Type B pancreatic cell (in vitro differentiated cells): Measurements from ENCODE around the gene POLRMT. TPM values are rescaled to one million over a fixed set of nuclear protein-coding genes. Genes with fewer than 3 reads are reported as not detected.

ENCODE experiments used
- DNase-seq: peaks from one replicate; pipeline ENCODE4 v3.0.0; 2021; ENCODE audit warnings: mixed read lengths; ENCODE audit not compliant: unreplicated experiment; ENCODE audit errors: extremely low spot score
- H3K27ac Mint-ChIP-seq: 2 replicates; pipeline ENCODE4 v1.8.0; 2021; ENCODE audit warnings: mild to moderate bottlenecking, mixed read lengths
- H3K27me3 Mint-ChIP-seq: 2 replicates; pipeline ENCODE4 v1.8.0; 2021; ENCODE audit warnings: mixed read lengths
- H3K36me3 Mint-ChIP-seq: 2 replicates; pipeline ENCODE4 v1.8.0; 2021; ENCODE audit warnings: mixed read lengths
- H3K4me1 Mint-ChIP-seq: one replicate; pipeline ENCODE4 v1.8.0; 2021; ENCODE audit warnings: mixed read lengths; ENCODE audit not compliant: unreplicated experiment
- H3K4me3 Mint-ChIP-seq: 2 replicates; pipeline ENCODE4 v1.8.0; 2021; ENCODE audit warnings: mild to moderate bottlenecking, mixed read lengths
- H3K9me3 Mint-ChIP-seq: 2 replicates; pipeline ENCODE4 v1.8.0; 2021; ENCODE audit warnings: mixed read lengths
- total RNA-seq: library from RNA; stranded (reverse); gene quantifications from 2 replicates; pipeline ENCODE4 v1.2.1, GENCODE V29; 2021; ENCODE audit warnings: low replicate concordance
- TF ChIP-seq, protein P1 (sequence below): fragments of 200-600 bp; sonication (generic); conservative IDR thresholded peaks from 2 replicates; pipeline ENCODE4 v1.5.0; 2021; ENCODE audit warnings: antibody characterized with exemption, mild to moderate bottlenecking

Gene POLRMT
- total RNA-seq, 1 donor from 2014 or later = 59.8 TPM

DNA sequence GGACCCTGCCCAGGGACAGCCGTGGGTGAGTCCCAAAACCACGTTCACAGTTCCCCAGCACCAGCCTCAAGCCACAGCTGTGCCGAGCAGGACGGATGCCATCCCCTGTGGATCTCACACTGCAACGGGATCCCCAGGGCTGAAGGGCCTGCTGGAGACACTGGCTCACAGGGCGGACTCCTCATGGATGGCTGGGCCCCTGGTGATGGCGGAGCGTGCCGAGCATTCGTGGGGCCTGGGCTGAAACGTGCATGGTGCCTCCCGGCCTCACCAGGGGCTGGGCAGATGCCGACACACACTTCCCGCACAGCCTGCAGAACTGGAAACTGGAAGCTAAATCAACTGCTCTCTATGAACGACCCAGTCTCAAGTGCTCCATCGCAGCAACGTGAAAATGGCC is 20.1 kb upstream of the POLRMT start:
- H3K27ac Mint-ChIP-seq = no peak overlapping the region
- H3K9me3 Mint-ChIP-seq = no peaks in the 10 kb centered on the region
- H3K27me3 Mint-ChIP-seq = no peaks in the 10 kb centered on the region
- no peak overlapping the region for H3K4me3 Mint-ChIP-seq
- peaks cover 3% of the 10 kb centered on the region for H3K4me1 Mint-ChIP-seq
- TF ChIP-seq, protein P1, sequence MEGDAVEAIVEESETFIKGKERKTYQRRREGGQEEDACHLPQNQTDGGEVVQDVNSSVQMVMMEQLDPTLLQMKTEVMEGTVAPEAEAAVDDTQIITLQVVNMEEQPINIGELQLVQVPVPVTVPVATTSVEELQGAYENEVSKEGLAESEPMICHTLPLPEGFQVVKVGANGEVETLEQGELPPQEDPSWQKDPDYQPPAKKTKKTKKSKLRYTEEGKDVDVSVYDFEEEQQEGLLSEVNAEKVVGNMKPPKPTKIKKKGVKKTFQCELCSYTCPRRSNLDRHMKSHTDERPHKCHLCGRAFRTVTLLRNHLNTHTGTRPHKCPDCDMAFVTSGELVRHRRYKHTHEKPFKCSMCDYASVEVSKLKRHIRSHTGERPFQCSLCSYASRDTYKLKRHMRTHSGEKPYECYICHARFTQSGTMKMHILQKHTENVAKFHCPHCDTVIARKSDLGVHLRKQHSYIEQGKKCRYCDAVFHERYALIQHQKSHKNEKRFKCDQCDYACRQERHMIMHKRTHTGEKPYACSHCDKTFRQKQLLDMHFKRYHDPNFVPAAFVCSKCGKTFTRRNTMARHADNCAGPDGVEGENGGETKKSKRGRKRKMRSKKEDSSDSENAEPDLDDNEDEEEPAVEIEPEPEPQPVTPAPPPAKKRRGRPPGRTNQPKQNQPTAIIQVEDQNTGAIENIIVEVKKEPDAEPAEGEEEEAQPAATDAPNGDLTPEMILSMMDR = no peak
- no peak for DNase-seq
- no peaks in the 10 kb centered on the region for H3K36me3 Mint-ChIP-seq

DNA sequence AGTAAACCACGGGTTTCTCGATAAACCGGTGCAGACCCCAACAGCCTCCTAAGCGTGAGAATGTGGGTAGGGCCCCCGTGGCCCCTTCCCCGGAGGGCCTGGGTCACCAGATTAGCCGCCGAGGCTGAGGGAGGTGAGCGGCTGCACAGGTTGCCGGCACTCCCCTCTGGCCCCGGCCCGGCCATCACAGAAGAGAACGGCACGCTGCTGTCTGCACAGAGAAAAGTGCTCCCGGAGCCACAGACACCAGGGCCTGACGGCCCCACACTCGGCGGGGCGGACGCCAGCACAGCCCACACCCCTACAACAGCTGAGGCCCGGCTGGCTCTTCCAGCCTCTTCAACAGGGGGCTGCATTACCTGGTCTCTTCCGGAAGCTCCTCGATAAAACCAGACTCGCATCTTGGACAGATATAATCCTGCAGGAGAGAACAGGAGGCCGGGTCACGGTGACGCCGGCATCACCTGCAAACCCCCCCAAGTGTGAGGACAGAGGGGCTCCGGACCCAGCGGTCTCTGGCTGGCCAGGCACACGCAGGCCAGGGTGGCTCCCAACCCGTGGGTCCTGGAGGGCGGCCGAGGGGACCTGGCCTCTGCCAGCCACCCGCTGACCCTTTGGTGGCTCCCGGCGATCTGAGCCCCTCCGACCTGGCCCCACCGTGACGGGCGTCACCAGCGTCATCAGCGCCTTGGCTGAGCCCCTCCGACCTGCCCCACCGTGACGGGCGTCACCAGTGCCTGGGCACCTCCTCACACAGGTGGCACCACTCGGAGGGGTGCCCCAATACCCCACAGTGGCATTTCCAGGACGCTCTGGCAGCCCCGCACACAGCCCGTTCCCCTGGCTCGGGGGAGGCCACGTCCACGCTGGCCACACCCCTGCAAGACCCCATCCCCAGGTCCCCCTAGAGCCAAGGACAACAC is 19.4 kb upstream of the POLRMT start:
- Mint-ChIP-seq H3K4me1 (peaks cover 3% of the 10 kb centered on the region), H3K36me3 (no peaks in the 10 kb centered on the region), H3K9me3 (no peaks in the 10 kb centered on the region), H3K4me3 (no peak overlapping the region), H3K27me3 (no peaks in the 10 kb centered on the region), H3K27ac (no peak overlapping the region)
- TF ChIP-seq, protein P1 = no peak
- DNase-seq = no peak

DNA sequence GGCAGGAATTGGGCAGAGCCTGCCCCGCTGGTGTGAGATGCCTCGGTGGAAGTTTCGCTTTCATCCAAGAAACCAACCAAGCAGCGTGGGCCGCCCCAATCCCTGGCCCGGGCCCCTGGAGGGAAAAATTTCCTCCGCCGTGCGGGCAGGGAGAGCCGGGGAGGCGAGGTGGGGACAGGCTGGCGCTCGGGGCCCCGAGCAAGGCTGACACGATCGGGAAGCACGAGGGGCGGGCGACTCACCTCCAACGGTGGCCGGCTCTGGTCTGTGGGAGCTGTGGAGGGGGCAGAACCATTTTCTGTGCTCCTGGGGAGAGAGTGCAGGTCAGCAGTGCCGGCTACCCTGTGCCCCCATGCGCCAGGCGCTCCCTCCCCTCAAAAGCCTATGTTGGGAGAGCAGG is 18.7 kb upstream of the POLRMT start:
- Mint-ChIP-seq H3K4me1 (peaks cover 3% of the 10 kb centered on the region), H3K27me3 (no peaks in the 10 kb centered on the region), H3K27ac (no peak overlapping the region), H3K9me3 (no peaks in the 10 kb centered on the region), H3K36me3 (no peaks in the 10 kb centered on the region), H3K4me3 (no peak overlapping the region)
- TF ChIP-seq, protein P1 = no peak
- no peak for DNase-seq

DNA sequence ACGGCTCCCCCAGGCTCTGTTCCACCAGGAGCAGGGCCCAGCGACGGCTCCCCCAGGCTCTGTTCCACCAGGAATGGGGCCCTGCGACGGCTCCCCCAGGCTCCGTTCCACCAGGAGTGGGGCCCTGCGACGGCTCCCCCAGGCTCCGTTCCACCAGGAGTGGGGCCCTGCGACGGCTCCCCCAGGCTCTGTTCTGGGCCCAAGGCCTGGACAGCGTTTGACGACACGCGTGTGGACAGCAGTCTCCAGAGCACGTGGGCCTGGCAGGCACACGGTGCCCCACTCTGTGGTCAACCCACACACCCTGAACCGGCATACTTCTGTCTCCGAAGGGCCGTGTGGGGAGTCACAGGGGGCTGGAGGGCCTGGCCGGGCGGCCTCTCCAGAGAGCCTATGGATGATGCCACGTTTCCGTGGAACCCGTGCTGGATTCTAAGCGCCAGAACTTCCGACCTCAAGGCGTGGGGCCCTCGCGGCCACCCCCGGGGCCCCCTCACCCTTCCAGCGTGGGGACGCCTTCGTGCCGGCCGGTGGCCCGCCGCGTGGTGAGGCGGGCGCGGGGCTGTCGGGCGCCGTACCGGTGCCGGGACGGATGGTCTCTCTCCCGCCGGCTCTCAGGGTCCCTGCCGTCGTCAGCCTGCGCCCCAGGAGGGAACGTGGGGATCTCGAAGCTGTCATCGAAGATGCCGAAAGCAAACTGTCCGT is 17.9 kb upstream of the POLRMT start:
- Mint-ChIP-seq H3K4me3 (no peak overlapping the region), H3K27me3 (no peaks in the 10 kb centered on the region), H3K27ac (no peak overlapping the region), H3K4me1 (peaks cover 3% of the 10 kb centered on the region), H3K36me3 (no peaks in the 10 kb centered on the region), H3K9me3 (no peaks in the 10 kb centered on the region)
- TF ChIP-seq, protein P1 = no peak
- no peak for DNase-seq

DNA sequence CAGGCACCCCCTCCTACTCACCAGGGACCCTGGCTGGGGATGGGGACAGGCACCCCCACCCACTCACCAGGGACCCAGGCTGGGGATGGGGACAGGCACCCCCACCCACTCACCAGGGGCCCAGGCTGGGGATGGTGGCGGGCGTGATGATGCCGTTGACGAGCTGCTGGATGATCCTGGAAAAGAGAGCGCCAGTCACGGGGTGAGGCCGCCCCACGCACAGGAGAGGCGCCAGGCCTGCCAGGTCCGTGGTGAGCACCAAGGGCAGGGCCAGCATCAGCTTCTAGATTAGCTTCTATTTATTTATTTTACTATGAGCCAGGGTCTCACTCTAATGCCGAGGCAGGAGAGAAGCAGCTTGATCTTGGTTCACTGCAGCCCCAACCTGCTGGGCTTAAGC is 16.8 kb upstream of the POLRMT start:
- Mint-ChIP-seq H3K27ac (no peak overlapping the region), H3K9me3 (no peaks in the 10 kb centered on the region), H3K4me1 (peaks cover 2% of the 10 kb centered on the region), H3K27me3 (no peaks in the 10 kb centered on the region), H3K36me3 (no peaks in the 10 kb centered on the region), H3K4me3 (no peak overlapping the region)
- DNase-seq = no peak
- TF ChIP-seq, protein P1 = no peak
